CD14-positive monocyte (primary cell): ENCODE data around the gene ZNF70. TPM values are rescaled to one million over a fixed set of nuclear protein-coding genes. Genes with fewer than 3 reads are reported as not detected.

Experiments used
- DNase-seq, 3 donors: peaks; one replicate each; pipeline ENCODE4 v3.0.0-alpha.2; 2011 to 2022
- H2AFZ ChIP-seq: 2 replicates; pipeline ENCODE4 v1.6.0; 2012; ENCODE audit warnings: mild to moderate bottlenecking, low read depth, low read length, inconsistent platforms; ENCODE audit not compliant: insufficient read depth, poor library complexity, severe bottlenecking
- H3K27ac ChIP-seq, 2 donors: 1 replicate in 1 of 2; 2 replicates in 1 of 2; pipeline ENCODE4 v1.5.1; 2012 to 2013; ENCODE audit warnings: low read length in 2 of 2, control low read depth in 1 of 2, inconsistent platforms in 1 of 2, low read depth in 1 of 2, mild to moderate bottlenecking in 1 of 2
- H3K27me3 ChIP-seq, 2 donors: one replicate each; pipeline versions ENCODE4 v1.6.0 to v1.6.1; 2011 to 2013; ENCODE audit warnings: low read length in 2 of 2; ENCODE audit not compliant: control insufficient read depth in 2 of 2, insufficient read depth in 2 of 2
- H3K36me3 ChIP-seq, 2 donors: replicated peaks in 1 of 2; 1 replicate in 1 of 2; 2 replicates in 1 of 2; pipeline versions ENCODE4 v1.5.1 to v1.6.1; 2012 to 2013; ENCODE audit warnings: low read length in 2 of 2, control low read depth in 1 of 2, inconsistent platforms in 1 of 2, mild to moderate bottlenecking in 1 of 2; ENCODE audit not compliant: insufficient read depth in 2 of 2, control insufficient read depth in 1 of 2
- H3K4me1 ChIP-seq, 2 donors: 1 replicate in 1 of 2; 2 replicates in 1 of 2; pipeline versions ENCODE4 v1.5.1 to v1.6.1; 2012 to 2013; ENCODE audit warnings: low read length in 2 of 2, control low read depth in 1 of 2, inconsistent platforms in 1 of 2, mild to moderate bottlenecking in 1 of 2, moderate library complexity in 1 of 2; ENCODE audit not compliant: insufficient read depth in 2 of 2, control insufficient read depth in 1 of 2
- H3K4me2 ChIP-seq: replicated peaks from 2 replicates; pipeline ENCODE3; 2012; ENCODE audit warnings: low read length, moderate library complexity, mild to moderate bottlenecking; ENCODE audit not compliant: poor library complexity, severe bottlenecking; ENCODE audit errors: extremely low read depth
- H3K4me3 ChIP-seq, 3 experiments: fragments of 200-600 bp in 1 of 3; sonication (generic) in 1 of 3; replicated peaks in 1 of 3; 1 replicate in 2 of 3; 2 replicates in 1 of 3; pipeline ENCODE4 v1.5.1; 2011 to 2013; ENCODE audit warnings: low read length in 3 of 3, mild to moderate bottlenecking in 3 of 3, control low read depth in 2 of 3, low read depth in 2 of 3, inconsistent platforms in 1 of 3, moderate library complexity in 1 of 3
- H3K79me2 ChIP-seq: 2 replicates; pipeline ENCODE4 v1.6.0; 2012; ENCODE audit warnings: mild to moderate bottlenecking, control low read depth, inconsistent platforms, low read length, moderate library complexity; ENCODE audit not compliant: insufficient read depth
- H3K9ac ChIP-seq: 2 replicates; pipeline ENCODE4 v1.6.0; 2017; ENCODE audit warnings: low read length, mild to moderate bottlenecking; ENCODE audit not compliant: insufficient read depth, poor library complexity, severe bottlenecking
- H3K9me3 ChIP-seq, 2 donors: replicated peaks in 1 of 2; 1 replicate in 1 of 2; 2 replicates in 1 of 2; pipeline versions ENCODE4 v1.5.1 to v1.6.1; 2012 to 2013; ENCODE audit warnings: low read length in 2 of 2, control low read depth in 1 of 2; ENCODE audit not compliant: control insufficient read depth in 1 of 2, insufficient read depth in 1 of 2
- H4K20me1 ChIP-seq: 2 replicates; pipeline ENCODE4 v1.6.0; 2012; ENCODE audit warnings: mild to moderate bottlenecking, low read length, control low read depth, moderate library complexity; ENCODE audit not compliant: insufficient read depth
- H3K27ac Mint-ChIP-seq, 7 donors: one replicate each; pipeline ENCODE4 v1.8.0; 2020; ENCODE audit warnings: mild to moderate bottlenecking in 7 of 7, mixed read lengths in 7 of 7, moderate library complexity in 6 of 7, inconsistent platforms in 2 of 7
- H3K27me3 Mint-ChIP-seq, 3 donors: one replicate each; pipeline ENCODE4 v1.8.0; 2021 to 2022; ENCODE audit warnings: low read depth in 3 of 3, mild to moderate bottlenecking in 3 of 3, mixed read lengths in 3 of 3, moderate library complexity in 3 of 3, inconsistent platforms in 1 of 3
- H3K36me3 Mint-ChIP-seq, 2 donors: one replicate each; pipeline ENCODE4 v1.8.0; 2020; ENCODE audit warnings: mixed read lengths in 2 of 2, inconsistent platforms in 1 of 2, mild to moderate bottlenecking in 1 of 2
- H3K4me1 Mint-ChIP-seq: one replicate; pipeline ENCODE4 v1.8.0; 2020; ENCODE audit warnings: mild to moderate bottlenecking, mixed read lengths
- H3K4me3 Mint-ChIP-seq, 2 donors: one replicate each; pipeline ENCODE4 v1.8.0; 2020; ENCODE audit warnings: mild to moderate bottlenecking in 2 of 2, mixed read lengths in 2 of 2, moderate library complexity in 1 of 2
- H3K9me3 Mint-ChIP-seq, 7 donors: one replicate each; pipeline ENCODE4 v1.8.0; 2020 to 2022; ENCODE audit warnings: mixed read lengths in 7 of 7, mild to moderate bottlenecking in 6 of 7, moderate library complexity in 6 of 7, inconsistent platforms in 2 of 7
- CTCF ChIP-seq: fragments of 200-600 bp; IDR thresholded peaks from one replicate; pipeline ENCODE4 v1.8.0; 2022; ENCODE audit warnings: antibody characterized with exemption, mild to moderate bottlenecking
- WGBS: methylation state at CpG from one replicate; pipeline ENCODE4 v1.1.5; 2013; ENCODE audit warnings: missing lambda C conversion rate; ENCODE audit not compliant: insufficient coverage; 5-methylcytosine and 5-hydroxymethylcytosine counted together
- intact Hi-C, 2 donors: fragments of 100-400 bp; cut with micrococcal nuclease; formaldehyde crosslinking; loops; one replicate each; pipeline versions ENCODE4 v1.15.0 to v1.15.1; 2023
- polyA plus RNA-seq, 3 donors: library from polyadenylated mRNA; depleted of rRNA in 1 of 3; unstranded in 2 of 3; stranded (reverse) in 1 of 3; fragments of 300-500 nt in 2 of 3; fragments of >200 nt in 1 of 3; fragmentation: Illumina TruSeq in 2 of 3; gene quantifications; 1 replicate in 2 of 3; 2 replicates in 1 of 3; pipeline ENCODE4 v1.2.3, GENCODE V29; 2012 to 2021

The ZNF70 gene
- polyA plus RNA-seq, 3 donors, result 0.04 to 0.85 (median 0.09) TPM

- Histone ChIP-seq H3K36me3 (peaks cover 28 to 72% of the 10 kb centered on the region in 2 donors), H3K79me2 (peaks cover 11% of the 10 kb centered on the region), H4K20me1 (no peaks in the 10 kb centered on the region), H3K27ac (no peak overlapping the region), H2AFZ (no peak overlapping the region), H3K4me1 (peaks cover 32% of the 10 kb centered on the region in 2 donors), H3K4me3 (no peak overlapping the region), H3K9ac (no peak overlapping the region), H3K4me2 (no peak overlapping the region), H3K27me3 (no peaks in the 10 kb centered on the region), H3K9me3 (no peaks in the 10 kb centered on the region)
- Mint-ChIP-seq H3K9me3 (no peaks in the 10 kb centered on the region), H3K27me3 (no peaks in the 10 kb centered on the region), H3K27ac (peak overlapping the region in 3 of 7 donors; percentile 41 to 54 (median 45)), H3K4me1 (peaks cover 33% of the 10 kb centered on the region), H3K4me3 (no peak overlapping the region), H3K36me3 (peaks cover 64 to 71% of the 10 kb centered on the region in 2 donors)
- no peak for DNase-seq
- intact Hi-C loops, result no loop called here
- WGBS, result 100% methylated on average over 10 of the region's 12 CpGs
- TF ChIP-seq CTCF, result no peak
Measured at GRCh38 chr22:23692598-23693291, 58.2 kb downstream of the ZNF70 start.

- Histone ChIP-seq H3K27ac (no peak overlapping the region), H3K9me3 (no peaks in the 10 kb centered on the region), H3K4me1 (peaks cover 23 to 24% of the 10 kb centered on the region in 2 donors), H3K79me2 (peaks cover 6% of the 10 kb centered on the region), H4K20me1 (no peaks in the 10 kb centered on the region), H3K27me3 (no peaks in the 10 kb centered on the region), H2AFZ (no peak overlapping the region), H3K4me2 (no peak overlapping the region), H3K9ac (no peak overlapping the region), H3K4me3 (no peak overlapping the region), H3K36me3 (peaks cover 28 to 71% of the 10 kb centered on the region in 2 donors)
- no peak for TF ChIP-seq CTCF
- H3K27ac Mint-ChIP-seq, result peak overlapping the region in 2 of 7 donors; percentile 20 to 70
- H3K36me3 Mint-ChIP-seq, result peaks cover 64 to 71% of the 10 kb centered on the region in 2 donors
- WGBS, result 96% methylated on average over 3 of the region's 12 CpGs
- no peaks in the 10 kb centered on the region for H3K27me3 Mint-ChIP-seq
- intact Hi-C loops, result no loop called here
- H3K4me1 Mint-ChIP-seq, result peaks cover 25% of the 10 kb centered on the region
- no peak overlapping the region for H3K4me3 Mint-ChIP-seq
- H3K9me3 Mint-ChIP-seq, result no peaks in the 10 kb centered on the region
- no peak for DNase-seq
Measured at GRCh38 chr22:23691748-23692423, 59.0 kb downstream of the ZNF70 start.
